RWPE2 (cell line): ENCODE measurements around the gene ZDHHC11B.
"Not testable (repeated sequence)": the region's sequence is repeated elsewhere in the genome, so short reads cannot be mapped to it uniquely, and the experiment has no call there.

ENCODE experiments used
- ATAC-seq: fragments of 200-7000 bp; cut with Tn5 transposase; 3 replicates; pipeline ENCODE4 v1.9.1; 2021; ENCODE audit warnings: low read depth
- DNase-seq: peaks from one replicate; pipeline ENCODE4 v3.0.0-alpha.2; 2020; ENCODE audit warnings: low spot score
- H3K27ac ChIP-seq: fragments of 450-650 bp; 2 replicates; pipeline ENCODE4 v1.5.1; 2017; ENCODE audit warnings: mild to moderate bottlenecking; ENCODE audit not compliant: poor library complexity, severe bottlenecking
- H3K27me3 ChIP-seq: fragments of 250-450 bp; sonication (Bioruptor Pico); 2 replicates; pipeline ENCODE4 v1.5.1; 2021; ENCODE audit warnings: mild to moderate bottlenecking, moderate library complexity; ENCODE audit not compliant: insufficient read depth, poor library complexity, severe bottlenecking
- H3K36me3 ChIP-seq: fragments of 250-450 bp; sonication (Bioruptor Pico); 2 replicates; pipeline ENCODE4 v1.5.1; 2020; ENCODE audit warnings: low read depth, mild to moderate bottlenecking, moderate library complexity
- H3K4me1 ChIP-seq: fragments of 250-450 bp; sonication (Bioruptor Pico); 2 replicates; pipeline ENCODE4 v1.5.1; 2021; ENCODE audit warnings: mild to moderate bottlenecking, moderate library complexity; ENCODE audit not compliant: insufficient read depth, poor library complexity, severe bottlenecking
- H3K4me3 ChIP-seq: fragments of 250-450 bp; sonication (Bioruptor Pico); 2 replicates; pipeline ENCODE4 v1.5.1; 2021; ENCODE audit warnings: mild to moderate bottlenecking, moderate library complexity; ENCODE audit not compliant: severe bottlenecking
- H3K9me3 ChIP-seq: fragments of 250-450 bp; sonication (Bioruptor Pico); 2 replicates; pipeline ENCODE4 v1.5.1; 2021; ENCODE audit warnings: mild to moderate bottlenecking, moderate library complexity; ENCODE audit not compliant: severe bottlenecking
- CTCF ChIP-seq: fragments of 450-650 bp; IDR thresholded peaks from one replicate; pipeline ENCODE4 v1.5.1; 2017; ENCODE audit warnings: mild to moderate bottlenecking, moderate library complexity; ENCODE audit not compliant: poor library complexity, severe bottlenecking

The ZDHHC11B gene

GRCh38 chr5:678521-678920 is 106.0 kb downstream of the ZDHHC11B start:
- not testable (repeated sequence) for H3K36me3 ChIP-seq, ATAC-seq, H3K4me1 ChIP-seq, H3K9me3 ChIP-seq, H3K27ac ChIP-seq, H3K4me3 ChIP-seq, DNase-seq
- peaks cover 12% of the 10 kb centered on the region for H3K27me3 ChIP-seq

- H3K9me3 ChIP-seq: no peaks in the 10 kb centered on the region
- TF ChIP-seq CTCF: no peak
- ATAC-seq (no peak), DNase-seq (no peak)
- H3K4me3 ChIP-seq: no peak overlapping the region
- peaks cover 23% of the 10 kb centered on the region for H3K27me3 ChIP-seq
- H3K36me3 ChIP-seq: no peaks in the 10 kb centered on the region
- H3K4me1 ChIP-seq: peaks cover 4% of the 10 kb centered on the region
- H3K27ac ChIP-seq: no peak overlapping the region
Observed at GRCh38 chr5:677131-678101, 107.1 kb downstream of the ZDHHC11B start.

GRCh38 chr5:676699-677076 is 107.8 kb downstream of the ZDHHC11B start:
- H3K36me3 ChIP-seq: no peaks in the 10 kb centered on the region
- ATAC-seq: no peak
- H3K4me3 ChIP-seq: no peak overlapping the region
- TF ChIP-seq CTCF: no peak
- peaks cover 30% of the 10 kb centered on the region for H3K27me3 ChIP-seq
- no peak overlapping the region for H3K27ac ChIP-seq
- DNase-seq: no peak
- peaks cover 4% of the 10 kb centered on the region for H3K4me1 ChIP-seq
- H3K9me3 ChIP-seq: no peaks in the 10 kb centered on the region

- ATAC-seq: no peak
- H3K27me3 ChIP-seq: peaks cover 30% of the 10 kb centered on the region
Observed at GRCh38 chr5:675871-676698, 108.4 kb downstream of the ZDHHC11B start.

More at GRCh38 chr5:675871-676698, 108.4 kb downstream of the ZDHHC11B start:
- Histone ChIP-seq H3K27ac (no peak overlapping the region), H3K9me3 (no peaks in the 10 kb centered on the region), H3K36me3 (no peaks in the 10 kb centered on the region), H3K4me3 (no peak overlapping the region), H3K4me1 (peaks cover 4% of the 10 kb centered on the region)
- DNase-seq: no peak
- no peak for TF ChIP-seq CTCF
